ENCODE measurements around the gene RICTOR. TPM values are rescaled to one million over a fixed set of nuclear protein-coding genes. Genes with fewer than 3 reads are reported as not detected.
A peak's percentile ranks its signal among the peaks of the same experiment; 100 is the strongest.

RICTOR gene
- total RNA-seq, 1 donor from 2014 or later, result 51.1 TPM

DNA sequence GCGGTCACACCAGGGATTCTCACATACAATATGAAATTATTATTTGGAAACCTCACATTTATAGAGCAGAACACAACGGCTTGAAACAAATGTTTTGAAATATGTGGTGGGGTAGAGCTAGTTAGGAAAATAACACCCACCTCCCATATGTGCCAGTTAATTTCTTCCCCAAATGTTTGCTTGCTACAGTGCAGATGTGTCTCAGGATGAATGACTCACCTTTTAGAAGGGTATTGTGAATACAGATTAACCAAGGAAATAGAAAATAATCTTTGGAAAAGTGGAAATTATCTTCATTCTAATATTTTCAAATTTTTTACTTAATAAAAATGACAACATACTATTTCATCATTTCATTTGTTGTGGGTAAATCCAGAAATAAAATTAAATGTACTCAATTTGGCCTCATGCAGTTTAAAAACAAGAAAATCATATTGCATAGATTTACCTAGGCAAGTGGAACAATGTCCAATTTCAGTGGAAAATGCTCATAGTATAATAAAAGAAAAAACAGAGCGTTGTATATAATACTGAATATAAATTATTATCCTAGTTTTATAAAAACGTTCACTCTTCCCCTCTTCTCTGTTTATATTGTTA is 39.3 kb upstream of the RICTOR start:
- Histone ChIP-seq H3K9me3 (no peaks in the 10 kb centered on the region), H3K4me1 (no peaks in the 10 kb centered on the region), H3K4me3 (no peak overlapping the region), H3K27ac (no peak overlapping the region), H3K27me3 (no peaks in the 10 kb centered on the region), H3K36me3 (peaks cover 6% of the 10 kb centered on the region)
- DNase-seq, result no peak
- TF ChIP-seq, protein P1, sequence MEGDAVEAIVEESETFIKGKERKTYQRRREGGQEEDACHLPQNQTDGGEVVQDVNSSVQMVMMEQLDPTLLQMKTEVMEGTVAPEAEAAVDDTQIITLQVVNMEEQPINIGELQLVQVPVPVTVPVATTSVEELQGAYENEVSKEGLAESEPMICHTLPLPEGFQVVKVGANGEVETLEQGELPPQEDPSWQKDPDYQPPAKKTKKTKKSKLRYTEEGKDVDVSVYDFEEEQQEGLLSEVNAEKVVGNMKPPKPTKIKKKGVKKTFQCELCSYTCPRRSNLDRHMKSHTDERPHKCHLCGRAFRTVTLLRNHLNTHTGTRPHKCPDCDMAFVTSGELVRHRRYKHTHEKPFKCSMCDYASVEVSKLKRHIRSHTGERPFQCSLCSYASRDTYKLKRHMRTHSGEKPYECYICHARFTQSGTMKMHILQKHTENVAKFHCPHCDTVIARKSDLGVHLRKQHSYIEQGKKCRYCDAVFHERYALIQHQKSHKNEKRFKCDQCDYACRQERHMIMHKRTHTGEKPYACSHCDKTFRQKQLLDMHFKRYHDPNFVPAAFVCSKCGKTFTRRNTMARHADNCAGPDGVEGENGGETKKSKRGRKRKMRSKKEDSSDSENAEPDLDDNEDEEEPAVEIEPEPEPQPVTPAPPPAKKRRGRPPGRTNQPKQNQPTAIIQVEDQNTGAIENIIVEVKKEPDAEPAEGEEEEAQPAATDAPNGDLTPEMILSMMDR (IDR thresholded peaks at IDR 0.05), result no peak
- intact Hi-C loops (cut with DNase I), result no loop called here
- no peak for ATAC-seq

DNA sequence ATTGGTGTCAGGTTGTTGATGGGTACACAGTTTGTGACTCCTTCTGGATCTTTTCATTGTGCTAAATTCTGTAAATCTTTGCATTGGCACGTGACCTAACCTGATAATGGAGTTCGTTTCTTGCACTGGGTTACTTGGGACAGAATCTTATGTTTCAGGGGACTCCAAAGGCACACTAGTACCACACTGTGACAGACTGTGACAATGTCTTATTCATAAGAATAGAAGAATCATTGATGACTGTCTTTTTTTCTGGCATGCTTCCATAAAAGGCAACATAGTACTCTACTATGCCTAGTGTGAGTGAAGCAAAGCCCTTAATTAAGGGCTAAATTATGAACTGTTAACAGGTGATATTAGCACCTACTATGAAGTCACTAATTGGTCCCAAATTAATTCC is 35.4 kb upstream of the RICTOR start:
- intact Hi-C loops (cut with DNase I), result no loop called here
- no peak for ATAC-seq
- no peak overlapping the region for H3K27ac ChIP-seq
- H3K27me3 ChIP-seq, result no peaks in the 10 kb centered on the region
- DNase-seq, result no peak
- TF ChIP-seq, protein P1 (IDR thresholded peaks at IDR 0.05), result no peak
- no peaks in the 10 kb centered on the region for H3K4me1 ChIP-seq
- H3K36me3 ChIP-seq, result no peaks in the 10 kb centered on the region
- no peak overlapping the region for H3K4me3 ChIP-seq
- H3K9me3 ChIP-seq, result no peaks in the 10 kb centered on the region

DNA sequence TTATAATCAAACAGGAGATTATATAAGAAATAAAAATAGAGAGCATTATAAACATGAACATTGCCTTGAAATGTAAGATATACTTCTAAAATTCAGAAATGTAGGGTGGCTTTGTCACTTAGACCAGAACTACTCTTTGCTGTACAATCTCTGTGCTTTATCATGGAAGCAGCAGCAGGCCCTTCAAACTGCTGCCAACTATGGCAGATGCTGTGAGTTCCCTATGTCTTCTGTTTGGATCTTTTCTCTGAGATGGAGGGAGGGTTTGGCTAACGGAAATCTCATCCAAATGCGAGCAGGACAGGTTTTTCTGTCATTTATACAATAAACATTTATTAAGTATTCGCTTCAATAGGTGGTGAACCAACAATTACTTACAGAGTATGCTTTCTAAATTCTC is 34.8 kb upstream of the RICTOR start:
- ATAC-seq (no peak), DNase-seq (no peak)
- H3K36me3 ChIP-seq, result no peaks in the 10 kb centered on the region
- H3K4me3 ChIP-seq, result no peak overlapping the region
- intact Hi-C loops (cut with DNase I), result no loop called here
- H3K9me3 ChIP-seq, result no peaks in the 10 kb centered on the region
- H3K27ac ChIP-seq, result no peak overlapping the region
- TF ChIP-seq, protein P1 (IDR thresholded peaks at IDR 0.05), result no peak
- no peaks in the 10 kb centered on the region for H3K4me1 ChIP-seq
- no peaks in the 10 kb centered on the region for H3K27me3 ChIP-seq

DNA sequence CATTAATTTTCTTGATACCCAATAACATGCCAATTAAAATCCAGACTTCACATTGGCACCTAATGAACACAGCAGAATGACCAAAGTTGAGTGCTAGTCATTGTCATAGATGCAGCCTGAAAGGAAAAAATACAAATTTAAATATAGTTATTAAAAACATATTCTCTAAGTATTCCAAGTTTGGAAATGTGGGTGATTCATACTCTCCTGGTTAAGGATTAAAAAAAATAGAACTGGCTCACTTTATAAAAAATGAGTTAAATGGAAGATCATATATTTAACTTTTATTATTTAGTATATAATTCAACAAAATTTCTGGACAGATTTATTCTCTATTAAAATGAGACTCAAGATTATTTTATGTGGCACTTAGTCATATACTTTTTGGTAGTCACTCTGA is 33.2 kb upstream of the RICTOR start:
- no peak for ATAC-seq
- no peaks in the 10 kb centered on the region for H3K4me1 ChIP-seq
- H3K36me3 ChIP-seq, result no peaks in the 10 kb centered on the region
- H3K27ac ChIP-seq, result no peak overlapping the region
- no peaks in the 10 kb centered on the region for H3K9me3 ChIP-seq
- DNase-seq, result no peak
- intact Hi-C loops (cut with DNase I), result no loop called here
- TF ChIP-seq, protein P1 (IDR thresholded peaks at IDR 0.05), result no peak
- H3K4me3 ChIP-seq, result no peak overlapping the region
- no peaks in the 10 kb centered on the region for H3K27me3 ChIP-seq

DNA sequence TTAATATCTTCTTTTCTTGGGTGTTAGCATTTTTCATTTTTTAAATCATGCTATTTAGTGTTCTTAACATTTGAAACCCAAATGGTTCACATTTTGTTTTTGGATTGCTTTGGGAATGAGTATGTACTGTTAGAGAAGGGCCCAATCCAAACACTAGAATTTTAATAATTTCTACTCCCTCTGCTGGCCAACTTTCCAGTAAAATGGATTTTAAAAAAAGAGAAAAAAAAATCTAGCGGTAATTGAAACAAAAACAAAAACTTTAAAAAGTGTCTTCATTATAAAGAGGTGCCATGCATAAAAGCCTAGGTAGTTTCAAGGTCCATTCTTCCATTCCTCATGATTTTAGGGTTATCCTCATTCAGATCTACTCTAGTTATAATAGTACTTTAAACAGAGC is 32.1 kb upstream of the RICTOR start:
- H3K4me3 ChIP-seq, result no peak overlapping the region
- ATAC-seq (no peak), DNase-seq (no peak)
- TF ChIP-seq, protein P1 (IDR thresholded peaks at IDR 0.05), result peak; percentile 19
- H3K4me1 ChIP-seq, result no peaks in the 10 kb centered on the region
- H3K36me3 ChIP-seq, result no peaks in the 10 kb centered on the region
- no peaks in the 10 kb centered on the region for H3K27me3 ChIP-seq
- no peaks in the 10 kb centered on the region for H3K9me3 ChIP-seq
- intact Hi-C loops (cut with DNase I), result no loop called here
- H3K27ac ChIP-seq, result no peak overlapping the region

DNA sequence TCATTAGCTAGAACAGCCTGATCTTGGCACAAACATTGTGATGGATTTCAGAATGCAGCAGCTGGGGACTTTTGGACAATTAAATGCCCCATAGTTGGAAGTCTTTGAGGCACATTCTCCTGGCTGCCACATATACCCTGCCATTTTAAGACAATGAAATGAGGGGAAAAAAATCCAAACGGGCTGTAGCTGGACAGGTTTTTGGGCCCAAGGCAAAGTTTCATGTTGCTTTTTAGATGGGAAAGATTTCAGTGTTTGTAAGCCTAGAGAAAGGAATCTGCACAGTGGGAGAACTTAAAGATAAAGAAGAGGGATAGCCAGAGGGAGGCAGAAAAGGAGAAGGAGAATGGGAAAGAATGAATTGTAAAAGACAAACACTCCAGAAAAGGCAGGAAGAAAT is 30.0 kb upstream of the RICTOR start:
- H3K4me1 ChIP-seq, result peaks cover 4% of the 10 kb centered on the region
- H3K27me3 ChIP-seq, result no peaks in the 10 kb centered on the region
- no peak overlapping the region for H3K27ac ChIP-seq
- TF ChIP-seq, protein P1 (IDR thresholded peaks at IDR 0.05), result no peak
- H3K36me3 ChIP-seq, result no peaks in the 10 kb centered on the region
- intact Hi-C loops (cut with DNase I), result no loop called here
- ATAC-seq (no peak), DNase-seq (no peak)
- H3K9me3 ChIP-seq, result no peaks in the 10 kb centered on the region
- no peak overlapping the region for H3K4me3 ChIP-seq

Data from upper lobe of right lung (tissue), 1 donor.